Measurements from ENCODE around the gene EVA1C.
"Not testable (repeated sequence)": the region's sequence is repeated elsewhere in the genome, so short reads cannot be mapped to it uniquely, and the experiment has no call there.

EVA1C gene

DNA sequence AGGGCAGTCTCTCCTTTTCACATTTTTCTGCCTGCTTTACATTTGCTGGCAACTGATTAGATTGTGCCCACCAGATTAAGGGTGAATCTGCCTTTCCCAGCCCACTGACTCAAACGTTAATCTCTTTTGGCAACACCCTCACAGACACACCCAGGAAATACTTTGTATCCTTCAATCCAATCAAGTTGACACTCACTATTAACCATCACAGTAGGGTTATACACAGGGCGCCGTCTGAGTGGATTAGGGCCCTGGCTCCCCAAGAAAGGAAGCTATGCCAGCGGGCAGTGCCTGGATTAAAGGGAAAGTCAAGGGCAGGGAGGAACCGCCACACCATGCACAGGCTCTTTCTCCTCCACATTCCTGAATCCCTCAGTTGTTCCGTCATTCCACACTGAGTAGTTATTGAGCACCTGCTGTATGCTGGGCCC is 56.2 kb downstream of the EVA1C start:
- no peak for DNase-seq

DNA sequence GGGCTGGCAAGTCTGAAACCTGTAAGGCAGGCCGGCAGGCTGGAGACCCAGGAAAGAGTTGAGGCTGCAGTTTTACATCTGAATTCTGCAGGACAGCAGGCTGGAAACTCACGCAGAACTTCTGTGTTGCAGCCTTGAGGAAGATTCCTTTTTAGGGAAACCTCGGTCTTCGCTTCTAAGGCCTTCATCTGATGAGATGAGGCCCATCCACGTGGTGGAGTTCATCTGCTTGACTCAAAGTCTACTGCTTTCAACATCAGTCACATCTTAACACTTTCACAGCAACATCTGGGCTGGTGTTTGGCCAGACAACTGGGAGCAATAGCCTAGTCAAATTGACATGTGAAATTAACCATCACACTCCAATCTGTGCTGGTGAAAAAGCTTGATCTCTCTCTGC is 57.1 kb downstream of the EVA1C start:
- no peak for DNase-seq

DNA sequence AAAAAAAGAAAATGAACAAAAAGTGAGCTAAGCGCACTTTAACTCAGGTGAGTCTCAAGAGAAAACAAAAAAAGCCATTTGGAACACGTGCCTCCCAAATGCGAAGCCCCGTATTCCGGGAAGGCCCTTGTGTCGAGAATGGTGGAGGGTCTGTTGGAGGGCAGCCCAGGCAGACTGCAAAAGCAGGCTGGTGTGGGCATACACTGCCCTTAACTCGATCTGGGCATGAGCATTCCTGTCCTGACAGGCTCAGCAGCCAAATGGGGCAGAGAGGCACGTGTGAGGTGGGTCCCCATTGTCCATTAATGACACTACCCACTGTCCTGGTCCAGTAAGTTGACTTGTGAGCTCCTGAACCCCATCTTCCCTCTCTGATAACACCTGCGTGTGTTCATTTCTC is 57.7 kb downstream of the EVA1C start:
- DNase-seq = no peak

- no peak for DNase-seq
Observed at GRCh38 chr21:32472890-32473765, 60.6 kb downstream of the EVA1C start.

GRCh38 chr21:32474179-32475059 is 61.9 kb downstream of the EVA1C start:
- DNase-seq = no peak

- no peak for DNase-seq
Observed at GRCh38 chr21:32475162-32475812, 62.8 kb downstream of the EVA1C start.

DNA sequence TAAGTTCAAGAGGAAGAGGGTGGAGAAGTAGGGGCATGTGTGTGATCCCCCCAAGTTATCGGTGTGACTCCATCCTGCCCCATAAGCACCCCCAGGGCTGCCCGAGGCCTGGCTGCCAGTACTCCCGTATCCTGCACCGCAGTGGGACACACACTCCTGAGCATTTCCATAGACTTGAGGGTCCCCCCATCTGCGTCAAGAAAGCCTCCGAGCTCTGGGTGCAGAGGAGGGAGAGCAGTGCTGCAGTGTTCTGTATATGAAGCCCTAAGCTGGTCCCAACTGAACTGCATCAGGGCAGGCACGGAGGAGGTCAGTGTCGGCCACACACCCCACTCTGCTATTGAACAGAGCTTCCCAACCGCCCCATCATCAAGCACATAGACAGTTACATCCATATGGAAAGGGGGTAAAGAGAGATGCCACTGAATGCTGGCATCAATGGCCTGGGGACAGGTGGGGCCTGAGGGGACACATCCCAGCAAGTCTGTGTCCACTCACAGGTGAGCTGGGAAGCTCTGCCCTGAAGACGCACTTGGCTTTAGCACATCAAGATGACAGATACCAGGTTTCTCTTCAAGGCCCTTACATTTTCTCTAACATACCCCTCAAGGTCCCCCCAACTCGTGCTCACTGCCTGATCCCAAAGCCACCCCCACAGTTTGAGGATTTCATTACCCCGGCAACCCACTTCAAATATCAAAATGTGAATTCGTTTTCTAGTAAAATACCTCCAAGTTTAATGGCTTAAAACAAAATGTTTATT is 64.3 kb downstream of the EVA1C start:
- no peak for DNase-seq

DNA sequence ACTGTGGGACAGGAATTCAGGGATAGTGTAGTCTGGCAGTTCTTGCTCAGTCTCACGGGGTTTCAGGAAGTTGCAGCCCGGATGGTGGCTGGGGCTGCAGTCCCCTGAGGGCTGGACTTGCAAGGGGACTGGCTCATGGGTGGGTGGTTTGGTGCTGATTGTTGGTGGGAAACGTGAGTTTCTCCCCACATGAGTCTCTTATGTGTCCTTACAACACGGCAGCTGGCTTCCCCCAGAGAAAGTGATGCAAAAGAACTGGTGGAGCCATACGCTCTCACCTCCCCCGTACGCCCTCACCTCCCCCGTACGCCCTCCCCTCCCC is 64.9 kb downstream of the EVA1C start:
- no peak for DNase-seq

GRCh38 chr21:32481875-32482408 is 69.4 kb downstream of the EVA1C start:
- DNase-seq = no peak

DNA sequence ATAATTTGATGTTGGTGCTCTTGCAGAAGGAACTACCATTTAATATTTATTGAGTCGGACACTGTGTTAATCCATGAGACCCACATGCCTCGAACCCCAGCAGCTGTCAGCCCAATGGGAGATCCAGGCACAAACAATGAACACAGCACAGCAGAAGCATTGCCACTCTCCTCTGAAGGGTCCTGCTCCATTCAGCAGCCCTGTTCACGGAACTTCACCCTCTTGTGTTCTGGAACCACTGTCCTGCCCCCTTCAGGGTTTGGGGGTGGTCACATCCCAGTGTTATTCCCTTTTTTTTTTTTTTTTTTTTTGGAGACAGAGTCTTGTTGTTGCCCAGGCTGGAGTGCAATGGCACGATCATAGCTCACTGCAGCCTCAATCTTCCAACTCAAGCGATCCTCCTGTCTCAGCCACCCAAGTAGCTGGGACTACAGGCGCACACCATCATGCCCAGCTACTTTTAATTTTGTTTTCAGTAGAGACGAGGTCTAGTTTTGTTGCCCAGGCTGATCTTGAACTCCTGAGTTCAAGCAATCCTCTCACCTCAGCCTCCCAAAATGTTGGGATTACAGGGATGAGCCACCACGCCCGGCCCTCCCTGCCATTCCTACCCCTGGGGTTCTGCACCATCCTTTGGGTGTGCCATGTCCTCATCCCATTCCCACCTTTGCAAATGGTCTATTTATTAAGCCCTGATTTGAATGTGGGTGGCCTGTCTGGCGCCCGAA is 70.2 kb downstream of the EVA1C start:
- DNase-seq = no peak

DNA sequence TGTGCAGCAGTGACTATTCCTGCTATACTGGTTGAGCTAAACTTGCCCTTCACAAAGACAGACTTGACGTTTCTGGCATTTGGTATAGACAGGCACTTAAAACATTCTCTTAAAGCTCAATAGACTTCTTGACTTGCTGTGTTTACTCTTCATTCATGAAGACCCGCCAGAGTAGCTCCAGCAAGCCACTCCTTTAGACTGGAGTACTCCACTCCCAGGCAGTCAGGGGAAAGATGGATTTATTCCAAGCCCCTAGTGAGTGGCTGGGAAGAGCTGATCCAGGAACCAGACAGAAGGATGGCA is 70.7 kb downstream of the EVA1C start:
- DNase-seq = no peak

DNA sequence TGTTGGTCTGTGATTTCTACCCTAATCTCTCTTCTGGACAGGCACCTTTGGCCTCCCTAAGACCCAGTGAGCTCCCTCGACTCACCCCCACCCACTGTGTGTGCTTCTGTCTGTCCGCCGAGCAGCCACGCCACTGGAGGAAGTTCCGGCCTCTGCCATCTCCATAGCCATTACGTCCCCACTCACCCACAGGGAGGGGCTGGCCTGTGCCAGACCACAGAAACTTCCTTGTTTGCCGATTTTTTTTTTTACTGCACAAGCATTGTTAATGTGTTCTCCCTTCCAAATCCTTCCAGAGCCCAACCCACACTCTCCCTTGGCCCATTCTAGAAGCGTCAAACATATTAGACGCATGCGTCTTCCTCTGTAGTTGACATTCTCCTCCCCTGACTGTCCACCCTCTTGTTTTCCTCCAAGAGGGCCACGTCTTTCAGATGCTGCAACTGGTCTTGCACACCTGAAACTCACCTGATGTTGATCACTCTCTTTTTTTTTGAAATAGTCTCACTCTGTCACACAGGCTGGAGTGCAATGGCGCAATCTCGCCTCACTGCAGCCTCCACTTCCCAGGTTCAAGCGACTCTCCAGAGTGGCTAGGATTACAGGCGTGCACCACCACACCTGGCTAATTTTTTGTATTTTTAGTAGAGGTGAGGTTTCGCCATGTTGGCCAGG is 72.3 kb downstream of the EVA1C start:
- no peak for DNase-seq

DNA sequence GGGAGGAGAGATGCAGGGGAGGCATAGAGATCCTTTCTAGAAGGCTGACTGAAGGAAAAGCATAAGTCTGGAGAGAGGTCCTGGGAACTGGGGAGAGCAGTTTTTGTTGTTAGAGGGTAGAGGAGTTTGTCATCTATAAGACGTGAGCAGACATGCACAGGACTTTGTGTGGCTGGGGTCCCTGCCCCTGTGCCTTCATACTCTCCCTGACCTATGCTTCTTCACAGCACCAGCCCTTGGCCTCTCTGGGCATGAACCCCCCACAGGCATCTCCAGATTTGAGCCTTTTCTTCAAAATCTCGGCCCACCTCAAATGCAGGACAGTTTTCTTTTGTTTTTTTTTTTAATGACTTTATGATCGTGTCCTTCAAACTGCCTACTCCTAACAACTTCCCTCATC is 79.9 kb downstream of the EVA1C start:
- DNase-seq = no peak

GRCh38 chr21:32494934-32495709 is 82.6 kb downstream of the EVA1C start:
- DNase-seq = no peak

- DNase-seq = no peak
Observed at GRCh38 chr21:32496568-32496967, 84.1 kb downstream of the EVA1C start.

- DNase-seq = no peak
Observed at GRCh38 chr21:32499249-32500055, 86.9 kb downstream of the EVA1C start.

DNA sequence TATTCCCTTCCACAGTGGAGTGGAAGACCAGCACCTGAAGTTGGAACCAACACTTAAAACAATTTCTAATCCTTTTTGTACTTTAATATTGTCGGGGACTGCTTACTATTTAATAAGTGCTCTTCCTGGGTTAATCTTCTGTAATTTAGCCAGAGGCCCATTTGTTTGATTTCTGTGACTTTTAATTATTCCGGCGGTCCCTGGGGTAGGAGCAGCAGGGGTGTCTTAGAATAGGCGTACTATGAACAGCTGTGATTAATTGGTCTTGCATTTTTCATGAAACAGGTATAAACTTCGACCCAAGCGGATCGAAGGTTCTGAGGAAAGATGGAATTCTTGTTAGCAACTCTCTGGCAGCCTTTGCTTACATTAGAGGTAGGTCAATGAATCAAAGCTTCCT is 91.1 kb downstream of the EVA1C start:
- not testable (repeated sequence) for DNase-seq

DNA sequence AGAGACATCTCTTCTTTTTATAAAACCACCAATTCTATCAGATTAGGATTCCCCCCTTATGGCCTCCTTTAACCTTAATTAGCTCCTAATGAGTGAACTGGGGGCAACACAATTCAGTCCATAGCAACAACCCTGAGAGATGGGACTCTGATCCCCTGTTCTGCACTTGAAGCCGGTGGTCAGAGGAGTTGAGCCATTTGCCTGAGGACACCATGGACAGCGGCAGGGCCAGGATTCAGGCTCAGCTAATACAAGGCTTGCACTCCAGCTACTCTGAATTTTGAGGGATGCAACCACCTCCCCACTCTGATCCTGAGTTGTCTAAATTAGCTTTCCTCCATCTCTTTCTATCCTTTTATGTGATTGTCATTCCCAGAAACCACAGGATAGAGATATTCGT is 93.3 kb downstream of the EVA1C start:
- not testable (repeated sequence) for DNase-seq

DNA sequence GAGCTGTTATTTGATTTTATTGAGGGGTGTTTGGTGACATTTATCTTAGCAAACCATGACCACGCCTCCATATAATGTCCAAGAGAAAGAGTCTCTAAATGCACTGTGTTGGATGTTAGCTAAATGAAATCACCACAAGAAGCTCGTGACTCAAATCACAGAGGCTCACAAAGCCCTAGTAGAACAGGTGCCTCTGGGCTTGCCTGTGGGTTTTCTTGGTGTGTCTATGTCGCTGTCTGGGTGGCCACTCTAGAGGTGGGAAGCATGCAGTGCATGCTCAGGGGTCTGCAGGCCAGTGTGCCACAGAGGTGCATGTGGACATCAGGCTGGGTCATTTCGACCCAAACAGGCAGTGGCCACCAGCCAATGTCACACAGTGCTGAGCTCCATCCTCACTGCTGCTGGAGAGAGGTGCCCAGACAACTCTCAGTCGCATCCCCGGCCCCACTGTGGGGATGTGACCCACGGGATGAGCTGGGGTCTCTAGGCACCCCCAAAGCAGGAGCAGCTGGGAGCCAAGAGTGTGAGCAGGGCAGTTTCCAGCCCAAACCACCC is 94.0 kb downstream of the EVA1C start:
- not testable (repeated sequence) for DNase-seq

Measured in NCI-H2107 (cell line).